Measurements from ENCODE around the gene N4BP2L2. TPM values are rescaled to one million over a fixed set of nuclear protein-coding genes. Genes with fewer than 3 reads are reported as not detected.

The N4BP2L2 gene
- total and polyA plus RNA-seq, 2 of the 13 experiments (the other 11 are each of a cell fraction or from before 2014, with no cell fraction given): 58.9 to 81.2 TPM

GRCh38 chr13:32538621-32539246 lies at the start of gene N4BP2L2 (continued):
- TF ChIP-seq E2F2 (CRISPR knock-in tag; IDR thresholded peaks at IDR 0.05; ENCODE audit: borderline replicate concordance) (no peak), LBX2 (CRISPR knock-in tag; IDR thresholded peaks at IDR 0.05; ENCODE audit: borderline replicate concordance) (no peak), ZKSCAN1 (IDR thresholded peaks at IDR 0.05; ENCODE audit: low read length) (no peak), SMC3 (IDR thresholded peaks at IDR 0.05; ENCODE audit: low read length) (no peak), MIER3 (CRISPR knock-in tag; IDR thresholded peaks at IDR 0.05; ENCODE audit: borderline replicate concordance) (peak; percentile 60; the same call in 1 of the 2 replicates), SAP130 (CRISPR knock-in tag; IDR thresholded peaks at IDR 0.05; ENCODE audit: low read depth) (peak; percentile 85), ZNF337 (CRISPR knock-in tag; IDR thresholded peaks at IDR 0.05; ENCODE audit: borderline replicate concordance, low read depth) (no peak), ZNF543 (CRISPR knock-in tag; IDR thresholded peaks at IDR 0.05) (no peak), ZMAT3 (CRISPR knock-in tag; conservative IDR thresholded peaks at IDR 0.05) (0 out of 2 replicates have a peak, but pooled peaks have one; percentile 24), ZNF18 (CRISPR knock-in tag; IDR thresholded peaks at IDR 0.05; ENCODE audit: insufficient replicate concordance) (no peak), ARID3A (IDR thresholded peaks at IDR 0.05; ENCODE audit: low read depth, low read length) (no peak), CTCF (CRISPR knock-in tag; IDR thresholded peaks at IDR 0.05) (peak; percentile 78), ZNF883 (CRISPR knock-in tag; IDR thresholded peaks at IDR 0.05; ENCODE audit: not compliant biosample characterization) (peak; percentile 56), ZNF350 (CRISPR knock-in tag; IDR thresholded peaks at IDR 0.05; ENCODE audit: borderline replicate concordance, low read depth) (peak; percentile 84; the same call in 1 of the 2 replicates), ZNF20 (CRISPR knock-in tag; IDR thresholded peaks at IDR 0.05) (no peak), FOXK1 (CRISPR knock-in tag; IDR thresholded peaks at IDR 0.05; ENCODE audit: borderline replicate concordance, low read depth) (peak; percentile 97; the same call in 1 of the 2 replicates), CBX1 (IDR thresholded peaks at IDR 0.05; ENCODE audit: low read depth) (no peak), ZNF577 (CRISPR knock-in tag; IDR thresholded peaks at IDR 0.05; ENCODE audit: borderline replicate concordance, low read depth) (no peak), KDM6A (CRISPR knock-in tag; IDR thresholded peaks at IDR 0.05; ENCODE audit: low read depth) (no peak), NFRKB (IDR thresholded peaks at IDR 0.05) (no peak; the same call in 1 of the 2 replicates), MEF2D (CRISPR knock-in tag; IDR thresholded peaks at IDR 0.05) (peak; percentile 68; the same call in 1 of the 2 replicates), TFDP1 (CRISPR knock-in tag; IDR thresholded peaks at IDR 0.05; ENCODE audit: borderline replicate concordance) (peak; percentile 44; the same call in 1 of the 2 replicates)
